Measurements from ENCODE around the gene ARL9.

DNA sequence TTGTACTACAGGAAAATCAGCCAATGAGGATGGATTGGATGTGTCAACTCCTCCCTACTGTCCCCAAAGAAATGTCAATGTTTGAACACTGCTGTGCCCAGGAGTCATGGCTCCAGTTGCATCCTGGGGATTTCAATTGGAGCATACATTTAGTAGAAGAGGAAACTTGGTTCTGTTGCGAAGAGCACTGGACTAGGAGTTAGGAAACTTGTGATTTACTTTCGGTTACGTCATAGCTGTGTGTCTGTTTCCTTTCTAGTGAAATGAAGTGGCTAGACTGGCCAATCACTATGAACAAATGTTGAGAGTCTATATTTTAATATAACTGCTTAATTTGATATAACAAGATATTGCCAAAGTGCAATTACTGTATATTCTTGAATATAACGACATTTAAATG, 35.2 kb downstream of the ARL9 start:
- TF ChIP-seq NFIC (IDR thresholded peaks at IDR 0.05) (no peak), EGR1 (IDR thresholded peaks at IDR 0.05) (no peak), CREB1 (IDR thresholded peaks at IDR 0.05; ENCODE audit: low read depth) (no peak), EP300 (IDR thresholded peaks at IDR 0.05; ENCODE audit: borderline replicate concordance) (no peak), RAD21 (IDR thresholded peaks at IDR 0.05; ENCODE audit: low read depth) (no peak), YY1 (IDR thresholded peaks at IDR 0.05; ENCODE audit: low read depth) (no peak), TEAD4 (IDR thresholded peaks at IDR 0.05) (no peak)
- TF ChIP-seq, protein P1, sequence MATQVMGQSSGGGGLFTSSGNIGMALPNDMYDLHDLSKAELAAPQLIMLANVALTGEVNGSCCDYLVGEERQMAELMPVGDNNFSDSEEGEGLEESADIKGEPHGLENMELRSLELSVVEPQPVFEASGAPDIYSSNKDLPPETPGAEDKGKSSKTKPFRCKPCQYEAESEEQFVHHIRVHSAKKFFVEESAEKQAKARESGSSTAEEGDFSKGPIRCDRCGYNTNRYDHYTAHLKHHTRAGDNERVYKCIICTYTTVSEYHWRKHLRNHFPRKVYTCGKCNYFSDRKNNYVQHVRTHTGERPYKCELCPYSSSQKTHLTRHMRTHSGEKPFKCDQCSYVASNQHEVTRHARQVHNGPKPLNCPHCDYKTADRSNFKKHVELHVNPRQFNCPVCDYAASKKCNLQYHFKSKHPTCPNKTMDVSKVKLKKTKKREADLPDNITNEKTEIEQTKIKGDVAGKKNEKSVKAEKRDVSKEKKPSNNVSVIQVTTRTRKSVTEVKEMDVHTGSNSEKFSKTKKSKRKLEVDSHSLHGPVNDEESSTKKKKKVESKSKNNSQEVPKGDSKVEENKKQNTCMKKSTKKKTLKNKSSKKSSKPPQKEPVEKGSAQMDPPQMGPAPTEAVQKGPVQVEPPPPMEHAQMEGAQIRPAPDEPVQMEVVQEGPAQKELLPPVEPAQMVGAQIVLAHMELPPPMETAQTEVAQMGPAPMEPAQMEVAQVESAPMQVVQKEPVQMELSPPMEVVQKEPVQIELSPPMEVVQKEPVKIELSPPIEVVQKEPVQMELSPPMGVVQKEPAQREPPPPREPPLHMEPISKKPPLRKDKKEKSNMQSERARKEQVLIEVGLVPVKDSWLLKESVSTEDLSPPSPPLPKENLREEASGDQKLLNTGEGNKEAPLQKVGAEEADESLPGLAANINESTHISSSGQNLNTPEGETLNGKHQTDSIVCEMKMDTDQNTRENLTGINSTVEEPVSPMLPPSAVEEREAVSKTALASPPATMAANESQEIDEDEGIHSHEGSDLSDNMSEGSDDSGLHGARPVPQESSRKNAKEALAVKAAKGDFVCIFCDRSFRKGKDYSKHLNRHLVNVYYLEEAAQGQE (IDR thresholded peaks at IDR 0.05; ENCODE audit: low read depth): no peak
- TF ChIP-seq, protein P2, sequence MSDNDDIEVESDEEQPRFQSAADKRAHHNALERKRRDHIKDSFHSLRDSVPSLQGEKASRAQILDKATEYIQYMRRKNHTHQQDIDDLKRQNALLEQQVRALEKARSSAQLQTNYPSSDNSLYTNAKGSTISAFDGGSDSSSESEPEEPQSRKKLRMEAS (IDR thresholded peaks at IDR 0.05): no peak
